ENCODE measurements around the gene RBM14. TPM values are rescaled to one million over a fixed set of nuclear protein-coding genes. Genes with fewer than 3 reads are reported as not detected.

The RBM14 gene
- polyA plus RNA-seq, 3 donors, result 21.9 to 46.7 (median 42.6) TPM

DNA sequence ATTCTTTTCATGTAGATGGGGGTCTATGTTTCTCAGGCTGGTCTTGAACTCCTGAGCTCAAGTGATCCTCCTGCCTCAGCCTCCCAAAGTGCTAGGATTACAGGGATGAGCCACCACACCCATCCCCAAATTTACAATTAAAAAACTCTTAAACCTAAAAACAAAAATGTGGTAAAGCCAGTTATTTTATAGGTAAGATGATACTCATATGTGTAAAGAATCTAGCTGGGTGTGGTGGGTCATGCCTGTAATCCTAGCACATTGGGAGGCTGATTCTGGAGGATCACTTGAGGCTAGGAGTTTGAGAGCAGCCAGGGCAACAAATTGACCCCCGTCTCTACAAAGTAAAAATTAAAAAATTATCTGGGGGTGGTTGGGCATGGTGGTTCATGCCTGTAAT, 4.0 kb upstream of the RBM14 start:
- Histone ChIP-seq H3K9ac (ENCODE audit: insufficient read depth, low read length, poor library complexity, severe bottlenecking) (no peak overlapping the region), H3K27me3 (ENCODE audit: control insufficient read depth in 2 of 2, insufficient read depth in 2 of 2, low read length in 2 of 2) (no peaks in the 10 kb centered on the region), H3K4me3 (replicated peaks in 1 of 3; ENCODE audit: low read depth in 2 of 3, low read length in 3 of 3) (no peak overlapping the region), H3K79me2 (ENCODE audit: insufficient read depth, low read length) (peaks cover 23% of the 10 kb centered on the region), H3K4me2 (replicated peaks; ENCODE audit: extremely low read depth, low read length, poor library complexity, severe bottlenecking) (no peak overlapping the region), H3K4me1 (ENCODE audit: control insufficient read depth in 1 of 2, insufficient read depth in 2 of 2, low read length in 2 of 2) (peaks cover 13 to 24% of the 10 kb centered on the region in 2 donors), H3K9me3 (replicated peaks in 1 of 2; ENCODE audit: control insufficient read depth in 1 of 2, insufficient read depth in 1 of 2, low read length in 2 of 2) (no peaks in the 10 kb centered on the region), H3K36me3 (replicated peaks in 1 of 2; ENCODE audit: control insufficient read depth in 1 of 2, insufficient read depth in 2 of 2, low read length in 2 of 2) (no peaks in the 10 kb centered on the region), H3K27ac (ENCODE audit: low read depth in 1 of 2, low read length in 2 of 2) (no peak overlapping the region), H4K20me1 (ENCODE audit: insufficient read depth, low read length) (peaks cover 7% of the 10 kb centered on the region), H2AFZ (ENCODE audit: insufficient read depth, low read depth, low read length, poor library complexity, severe bottlenecking) (no peak overlapping the region)
- WGBS (ENCODE audit: insufficient coverage), result no CpG with 5 or more reads among the region's 1 CpG
- peaks cover 0 to 2% (median 2%) of the 10 kb centered on the region in 3 donors for H3K27me3 Mint-ChIP-seq (ENCODE audit: low read depth in 3 of 3)
- no peaks in the 10 kb centered on the region for H3K36me3 Mint-ChIP-seq
- peaks cover 0 to 3% (median 0%) of the 10 kb centered on the region in 7 donors for H3K9me3 Mint-ChIP-seq
- peaks cover 19% of the 10 kb centered on the region for H3K4me1 Mint-ChIP-seq
- no peak overlapping the region for H3K27ac Mint-ChIP-seq
- no peak for DNase-seq
- intact Hi-C loops (cut with micrococcal nuclease), result no loop called here
- H3K4me3 Mint-ChIP-seq, result no peak overlapping the region
- TF ChIP-seq CTCF (IDR thresholded peaks at IDR 0.05), result no peak

- Histone ChIP-seq H3K4me3 (replicated peaks in 1 of 3; ENCODE audit: low read depth in 2 of 3, low read length in 3 of 3) (no peak overlapping the region), H3K9me3 (replicated peaks in 1 of 2; ENCODE audit: control insufficient read depth in 1 of 2, insufficient read depth in 1 of 2, low read length in 2 of 2) (no peaks in the 10 kb centered on the region), H4K20me1 (ENCODE audit: insufficient read depth, low read length) (peaks cover 23% of the 10 kb centered on the region), H3K79me2 (ENCODE audit: insufficient read depth, low read length) (peaks cover 39% of the 10 kb centered on the region), H3K4me2 (replicated peaks; ENCODE audit: extremely low read depth, low read length, poor library complexity, severe bottlenecking) (no peak overlapping the region), H3K4me1 (ENCODE audit: control insufficient read depth in 1 of 2, insufficient read depth in 2 of 2, low read length in 2 of 2) (peaks cover 23 to 28% of the 10 kb centered on the region in 2 donors), H3K27ac (ENCODE audit: low read depth in 1 of 2, low read length in 2 of 2) (no peak overlapping the region), H3K9ac (ENCODE audit: insufficient read depth, low read length, poor library complexity, severe bottlenecking) (no peak overlapping the region), H3K36me3 (replicated peaks in 1 of 2; ENCODE audit: control insufficient read depth in 1 of 2, insufficient read depth in 2 of 2, low read length in 2 of 2) (no peaks in the 10 kb centered on the region), H2AFZ (ENCODE audit: insufficient read depth, low read depth, low read length, poor library complexity, severe bottlenecking) (no peak overlapping the region), H3K27me3 (ENCODE audit: control insufficient read depth in 2 of 2, insufficient read depth in 2 of 2, low read length in 2 of 2) (no peaks in the 10 kb centered on the region)
- no peak overlapping the region for H3K27ac Mint-ChIP-seq
- intact Hi-C loops (cut with micrococcal nuclease), result no loop called here
- WGBS (ENCODE audit: insufficient coverage), result 95% methylated on average over 8 of the region's 13 CpGs
- peaks cover 24% of the 10 kb centered on the region for H3K4me1 Mint-ChIP-seq
- no peak for DNase-seq
- peaks cover 0 to 3% (median 0%) of the 10 kb centered on the region in 7 donors for H3K9me3 Mint-ChIP-seq
- H3K27me3 Mint-ChIP-seq (ENCODE audit: low read depth in 3 of 3), result peaks cover 0 to 2% (median 2%) of the 10 kb centered on the region in 3 donors
- H3K36me3 Mint-ChIP-seq, result no peaks in the 10 kb centered on the region
- TF ChIP-seq CTCF (IDR thresholded peaks at IDR 0.05), result no peak
- no peak overlapping the region for H3K4me3 Mint-ChIP-seq
Observed at GRCh38 chr11:66614073-66614472, 2.4 kb upstream of the RBM14 start.

Data from CD14-positive monocyte (primary cell).